OCI-LY7 (cell line): ENCODE measurements around the gene CDNF. TPM values are rescaled to one million over a fixed set of nuclear protein-coding genes. Genes with fewer than 3 reads are reported as not detected.

ENCODE experiments used
- BruUV-seq: library from RNA; stranded (reverse); fragments of 400-500 nt; replicated peaks from 2 replicates; lab custom pipeline; 2021; lab: Mats Ljungman, UMichigan
- CTCF ChIA-PET: fragments of 300-600 bp; sonication (Branson Sonifier 250); formaldehyde crosslinking; loops from one replicate; lab custom pipeline; 2022; ENCODE audit warnings: antibody characterized with exemption; ENCODE audit not compliant: unreplicated experiment; lab: Charles Lee
- POLR2A ChIA-PET: fragments of 300-600 bp; sonication (Branson Sonifier 250); formaldehyde crosslinking; loops from one replicate; lab custom pipeline; 2022; ENCODE audit warnings: antibody characterized with exemption; lab: Charles Lee
- DNase-seq: peaks from one replicate; pipeline ENCODE4 v3.0.0-alpha.2; 2015; ENCODE audit warnings: low spot score
- H2AFZ ChIP-seq: fragments of 200-600 bp; sonication (generic), shearing (Covaris generic); 2 replicates; pipeline ENCODE4 v1.6.1; 2014; ENCODE audit warnings: mild to moderate bottlenecking, antibody characterized with exemption, low read length, moderate library complexity
- H3K27ac ChIP-seq: fragments of 200-600 bp; sonication (generic); 2 replicates; pipeline ENCODE4 v1.5.1; 2014; ENCODE audit warnings: mixed run types, low read depth, mild to moderate bottlenecking, moderate library complexity, low read length, inconsistent platforms; ENCODE audit not compliant: poor library complexity, severe bottlenecking
- H3K36me3 ChIP-seq: fragments of 200-600 bp; sonication (generic); 2 replicates; pipeline ENCODE4 v1.6.1; 2014; ENCODE audit warnings: mild to moderate bottlenecking, antibody characterized with exemption, low read length, moderate library complexity, mixed read lengths; ENCODE audit not compliant: insufficient read depth
- H3K4me1 ChIP-seq: fragments of 200-600 bp; sonication (generic); 2 replicates; pipeline ENCODE4 v1.5.1; 2014; ENCODE audit warnings: mild to moderate bottlenecking, low read length; ENCODE audit not compliant: insufficient read depth, poor library complexity, severe bottlenecking
- H3K4me2 ChIP-seq: fragments of 200-600 bp; sonication (generic); 2 replicates; pipeline ENCODE4 v1.6.1; 2014; ENCODE audit warnings: mild to moderate bottlenecking, low read length
- H3K4me3 ChIP-seq: fragments of 200-600 bp; sonication (generic); 2 replicates; pipeline ENCODE4 v1.5.1; 2014; ENCODE audit warnings: mild to moderate bottlenecking, low read depth, low read length; ENCODE audit not compliant: poor library complexity, severe bottlenecking
- H3K79me2 ChIP-seq: fragments of 200-600 bp; sonication (generic); 2 replicates; pipeline ENCODE4 v1.6.1; 2016; ENCODE audit warnings: low read depth, mild to moderate bottlenecking, low read length, moderate library complexity, mixed read lengths; ENCODE audit not compliant: insufficient read depth
- H3K9me2 ChIP-seq: fragments of 200-600 bp; sonication (generic); 2 replicates; pipeline ENCODE4 v1.6.1; 2016; ENCODE audit warnings: mild to moderate bottlenecking, low read length, mixed read lengths; ENCODE audit not compliant: insufficient read depth
- H3K9me3 ChIP-seq: fragments of 200-600 bp; sonication (generic); 2 replicates; pipeline ENCODE4 v1.6.1; 2014; ENCODE audit warnings: mild to moderate bottlenecking, mixed run types, low read length, mixed read lengths
- H4K20me1 ChIP-seq: fragments of 200-600 bp; sonication (generic); 2 replicates; pipeline ENCODE4 v1.6.1; 2014; ENCODE audit warnings: mild to moderate bottlenecking, antibody characterized with exemption, low read length, moderate library complexity, mixed read lengths; ENCODE audit not compliant: insufficient read depth
- EZH2phosphoT487 ChIP-seq: fragments of 200-600 bp; sonication (generic); IDR thresholded peaks from 2 replicates; pipeline ENCODE4 v1.6.1; 2018; ENCODE audit warnings: low read depth, borderline replicate concordance, mild to moderate bottlenecking, mixed run types, antibody characterized with exemption, low read length, moderate library complexity, mixed read lengths
- intact Hi-C: fragments of 100-400 bp; cut with micrococcal nuclease; formaldehyde crosslinking; loops from one replicate; pipeline ENCODE4 v1.10.0; 2022; ENCODE audit not compliant: unreplicated experiment
- total RNA-seq, 2 experiments: library from RNA; depleted of rRNA in 1 of 2; stranded (reverse); fragments of >200 nt in 1 of 2; shearing (Covaris generic) in 1 of 2; gene quantifications; 2 replicates each; pipeline ENCODE4 v1.2.3, GENCODE V29; 2014 to 2022
- TF ChIP-seq, protein P1 (sequence below): fragments of 200-600 bp; sonication (generic); conservative IDR thresholded peaks from 2 replicates; pipeline ENCODE4 v1.5.1; 2014; ENCODE audit warnings: mild to moderate bottlenecking, antibody characterized with exemption, low read length, moderate library complexity, mixed read lengths

The CDNF gene
- total RNA-seq, 2 experiments from 2014 or later, result 3.2 to 3.7 TPM

DNA sequence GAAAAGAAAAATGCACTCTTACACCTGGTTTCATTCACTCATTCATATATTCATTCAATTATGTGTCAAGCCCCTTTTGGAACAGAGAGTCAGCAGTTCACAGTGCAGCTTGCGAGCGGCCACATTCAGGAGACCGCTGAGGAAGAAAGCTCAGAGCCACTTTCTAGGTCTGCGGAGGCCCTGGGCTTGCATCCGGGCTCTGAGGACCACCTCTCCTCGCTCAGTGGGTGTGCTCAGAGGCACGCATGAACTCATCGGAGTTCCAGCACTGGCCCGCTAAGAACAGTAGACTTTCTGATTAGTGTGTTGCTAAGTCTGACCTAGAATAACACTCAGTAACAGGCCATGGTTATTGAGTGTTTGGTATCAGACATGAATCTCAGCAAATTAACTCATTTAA lies 61.3 kb downstream of the CDNF start:
- Histone ChIP-seq H3K79me2 (no peaks in the 10 kb centered on the region), H3K36me3 (no peaks in the 10 kb centered on the region), H3K9me3 (no peaks in the 10 kb centered on the region), H3K4me1 (peaks cover 4% of the 10 kb centered on the region), H3K9me2 (no peaks in the 10 kb centered on the region), H2AFZ (no peak overlapping the region), H3K27ac (no peak overlapping the region), H3K4me3 (no peak overlapping the region), H4K20me1 (no peaks in the 10 kb centered on the region), H3K4me2 (no peak overlapping the region)
- POLR2A ChIA-PET, result interaction anchor here (0.6 to 1.6 kb wide), 2 partner anchors 13 to 248 kb away, joined by 3 read pairs; no protein-coding TSS in a partner anchor
- no peak for TF ChIP-seq EZH2phosphoT487
- TF ChIP-seq, protein P1, sequence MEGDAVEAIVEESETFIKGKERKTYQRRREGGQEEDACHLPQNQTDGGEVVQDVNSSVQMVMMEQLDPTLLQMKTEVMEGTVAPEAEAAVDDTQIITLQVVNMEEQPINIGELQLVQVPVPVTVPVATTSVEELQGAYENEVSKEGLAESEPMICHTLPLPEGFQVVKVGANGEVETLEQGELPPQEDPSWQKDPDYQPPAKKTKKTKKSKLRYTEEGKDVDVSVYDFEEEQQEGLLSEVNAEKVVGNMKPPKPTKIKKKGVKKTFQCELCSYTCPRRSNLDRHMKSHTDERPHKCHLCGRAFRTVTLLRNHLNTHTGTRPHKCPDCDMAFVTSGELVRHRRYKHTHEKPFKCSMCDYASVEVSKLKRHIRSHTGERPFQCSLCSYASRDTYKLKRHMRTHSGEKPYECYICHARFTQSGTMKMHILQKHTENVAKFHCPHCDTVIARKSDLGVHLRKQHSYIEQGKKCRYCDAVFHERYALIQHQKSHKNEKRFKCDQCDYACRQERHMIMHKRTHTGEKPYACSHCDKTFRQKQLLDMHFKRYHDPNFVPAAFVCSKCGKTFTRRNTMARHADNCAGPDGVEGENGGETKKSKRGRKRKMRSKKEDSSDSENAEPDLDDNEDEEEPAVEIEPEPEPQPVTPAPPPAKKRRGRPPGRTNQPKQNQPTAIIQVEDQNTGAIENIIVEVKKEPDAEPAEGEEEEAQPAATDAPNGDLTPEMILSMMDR, result no peak
- BruUV-seq, result no TSS peak
- CTCF ChIA-PET, result no interaction called here
- DNase-seq, result no peak
- intact Hi-C loops, result no loop called here

DNA sequence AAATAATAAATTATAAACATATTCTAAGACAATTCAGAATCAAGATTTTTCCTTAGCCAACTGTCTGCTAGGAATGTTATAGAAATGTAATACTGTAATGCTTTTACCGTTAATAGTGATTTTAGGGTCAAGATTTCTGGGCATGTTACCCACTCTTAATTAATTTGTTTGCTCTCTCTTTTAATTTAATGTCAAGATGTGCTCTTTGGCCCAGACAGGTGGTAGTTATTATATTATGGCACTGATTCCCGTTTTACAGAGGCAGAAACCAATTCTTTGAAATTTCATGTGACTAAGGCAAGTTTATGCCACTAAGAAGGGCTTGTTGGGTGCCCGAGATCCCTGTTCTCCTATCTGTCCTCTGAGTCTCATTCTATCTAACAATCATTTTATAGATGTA lies 62.2 kb downstream of the CDNF start:
- TF ChIP-seq, protein P1, result no peak
- no peak for TF ChIP-seq EZH2phosphoT487
- DNase-seq, result no peak
- ChIA-PET CTCF (no interaction called here), POLR2A (interaction anchor here (1.6 kb wide), 1 partner anchor 12 kb away, joined by 3 read pairs; no protein-coding TSS in a partner anchor)
- H3K4me1 ChIP-seq, result no peaks in the 10 kb centered on the region
- no peaks in the 10 kb centered on the region for H3K79me2 ChIP-seq
- H3K27ac ChIP-seq, result no peak overlapping the region
- no peak overlapping the region for H2AFZ ChIP-seq
- no TSS peak for BruUV-seq
- no peak overlapping the region for H3K4me3 ChIP-seq
- no peak overlapping the region for H3K4me2 ChIP-seq
- H3K9me2 ChIP-seq, result no peaks in the 10 kb centered on the region
- H3K9me3 ChIP-seq, result no peaks in the 10 kb centered on the region
- H3K36me3 ChIP-seq, result no peaks in the 10 kb centered on the region
- no peaks in the 10 kb centered on the region for H4K20me1 ChIP-seq
- intact Hi-C loops, result no loop called here

DNA sequence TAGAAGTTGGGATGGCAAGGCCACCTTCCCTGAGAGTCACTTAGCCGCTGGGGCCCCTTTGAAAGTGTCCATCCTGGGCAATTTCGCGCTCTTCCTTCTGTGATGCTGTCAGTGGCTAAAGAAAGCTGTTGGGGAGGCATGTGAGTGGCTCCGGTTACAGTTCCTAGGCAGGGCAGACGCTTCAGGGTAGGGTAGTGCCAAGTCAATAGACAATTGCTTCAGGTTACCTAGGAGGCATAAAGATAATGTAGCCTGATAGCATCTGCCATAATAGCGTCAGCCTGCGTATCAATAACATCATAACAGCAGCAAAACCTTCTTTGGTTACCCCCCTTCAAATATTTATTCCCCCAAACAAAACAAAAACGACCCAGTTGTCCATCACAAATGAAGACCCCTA lies 63.0 kb downstream of the CDNF start, which contains the start of gene FAM107B:
FAM107B (minus strand) TSS at position 101 of the 400 bp plus-strand sequence. CDS start 234 bp downstream, outside the sequence.
- H3K27ac ChIP-seq, result no peak within 1 kb of the TSS
- no peaks in the 10 kb centered on the region for H3K36me3 ChIP-seq
- BruUV-seq, result no TSS peak
- DNase-seq, result no peak
- H3K9me3 ChIP-seq, result no peaks in the 10 kb centered on the region
- no peaks in the 10 kb centered on the region for H4K20me1 ChIP-seq
- TF ChIP-seq, protein P1, result no peak
- no peak for TF ChIP-seq EZH2phosphoT487
- intact Hi-C loops, result no loop called here
- no peaks in the 10 kb centered on the region for H3K9me2 ChIP-seq
- POLR2A ChIA-PET, result no interaction called here
- H3K79me2 ChIP-seq, result no peaks in the 10 kb centered on the region
- H3K4me3 ChIP-seq, result no peak within 1 kb of the TSS
- no peaks in the 10 kb centered on the region for H3K4me1 ChIP-seq
- H2AFZ ChIP-seq, result no peak within 1 kb of the TSS
- CTCF ChIA-PET, result no interaction called here
- H3K4me2 ChIP-seq, result no peak within 1 kb of the TSS
